HG03520 (cell line): ENCODE data around the gene ZFYVE26.
"Not testable (repeated sequence)": the region's sequence is repeated elsewhere in the genome, so short reads cannot be mapped to it uniquely, and the experiment has no call there.

ENCODE experiments used
- ATAC-seq: cut with Tn5 transposase; IDR thresholded peaks from one replicate; pipeline ENCODE4 v1.9.1; 2021; ENCODE audit warnings: mild to moderate bottlenecking, moderate library complexity; ENCODE audit not compliant: unreplicated experiment

ZFYVE26 gene

DNA sequence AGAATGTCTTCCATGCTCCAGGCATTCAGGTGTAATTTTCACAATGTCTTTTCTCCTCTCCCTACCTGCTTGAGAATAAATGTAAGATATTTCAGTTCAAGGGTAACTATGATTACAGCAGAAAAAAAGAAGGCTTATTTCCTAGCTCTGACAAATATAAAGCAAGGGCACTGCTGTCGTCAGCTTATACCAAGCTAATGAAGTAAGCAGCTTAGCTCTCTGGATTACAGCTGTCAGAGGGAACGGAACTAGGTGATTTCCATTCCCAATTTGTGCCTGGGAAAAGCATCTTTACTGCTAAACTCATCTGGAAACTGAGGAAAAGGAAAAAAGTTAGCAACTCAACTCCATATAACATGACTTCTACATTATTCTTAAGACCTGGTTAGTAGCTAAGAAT is 56.5 kb downstream of the ZFYVE26 start:
- ATAC-seq: no peak

DNA sequence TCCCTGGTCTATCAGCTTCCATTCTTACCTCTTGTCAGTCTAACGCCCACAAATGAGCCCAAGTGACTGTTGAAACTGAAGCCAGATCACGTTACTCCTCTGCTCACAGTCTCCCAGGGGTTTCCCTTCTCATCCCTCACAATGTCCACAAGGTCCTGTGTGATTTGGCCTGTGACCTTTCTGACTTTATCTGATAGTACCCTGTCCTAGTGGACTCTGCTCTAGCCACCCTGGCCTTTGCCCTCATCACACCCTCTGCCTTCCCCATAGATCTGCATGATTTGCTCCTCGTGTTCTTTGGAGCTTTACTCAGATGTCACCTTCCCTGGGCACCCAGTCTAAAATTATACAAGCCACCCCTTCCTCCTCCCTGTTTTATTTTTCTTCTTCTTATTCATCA is 59.2 kb downstream of the ZFYVE26 start:
- ATAC-seq: no peak

DNA sequence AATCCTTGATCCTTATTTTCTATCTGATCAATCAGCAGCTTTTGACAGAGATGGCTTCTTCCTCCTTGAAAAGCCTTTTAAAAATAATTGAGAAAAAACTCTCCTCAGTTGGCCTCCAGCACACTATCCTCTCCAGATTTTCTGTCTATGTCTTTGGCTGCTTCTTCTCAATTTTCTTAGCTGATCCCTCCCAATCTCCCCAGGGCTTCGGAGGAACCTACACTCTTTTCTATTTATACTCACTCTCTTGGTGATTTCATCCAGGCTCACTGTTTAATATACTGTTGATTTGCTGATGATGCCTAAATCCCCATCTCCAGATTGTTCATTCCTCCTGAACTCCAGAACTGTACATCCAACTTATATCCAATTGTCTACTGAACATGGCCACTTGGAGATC is 59.9 kb downstream of the ZFYVE26 start:
- ATAC-seq: no peak

DNA sequence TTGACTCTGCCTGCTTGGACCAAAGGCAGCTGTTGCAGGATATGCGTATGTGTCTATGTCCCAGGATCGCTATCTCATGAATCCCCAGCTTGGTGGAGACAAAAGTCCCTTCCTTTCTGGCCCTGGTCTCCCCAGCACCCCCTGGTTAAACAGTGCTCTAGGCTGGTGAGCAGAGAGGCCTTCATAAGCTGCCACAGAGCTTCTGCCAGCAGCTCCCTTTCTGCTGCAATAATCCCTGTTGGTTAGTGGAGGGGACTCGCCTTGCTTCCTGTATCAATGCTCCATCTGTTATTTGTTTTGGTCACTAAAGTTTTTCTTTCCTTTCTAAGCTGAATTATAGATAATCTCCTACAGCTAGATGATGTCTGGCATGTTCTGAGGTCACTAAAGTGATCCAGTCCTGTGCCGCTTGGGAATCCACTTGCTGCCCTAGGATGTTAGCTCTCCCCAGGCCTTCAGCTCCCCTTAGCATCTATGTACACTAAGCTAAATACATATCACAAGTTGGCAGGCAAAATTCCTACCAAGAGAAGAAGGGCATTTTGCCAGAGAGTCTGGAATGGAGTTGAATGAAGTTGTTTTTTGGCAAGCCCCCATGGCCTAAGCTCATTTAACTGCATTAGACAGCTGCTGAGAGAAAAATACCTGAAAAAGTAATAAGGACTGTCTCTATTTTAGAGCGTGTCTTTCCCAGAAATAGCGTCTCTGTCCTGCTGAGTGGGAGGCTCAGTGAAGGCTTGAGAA is 66.9 kb downstream of the ZFYVE26 start:
- ATAC-seq: no peak

DNA sequence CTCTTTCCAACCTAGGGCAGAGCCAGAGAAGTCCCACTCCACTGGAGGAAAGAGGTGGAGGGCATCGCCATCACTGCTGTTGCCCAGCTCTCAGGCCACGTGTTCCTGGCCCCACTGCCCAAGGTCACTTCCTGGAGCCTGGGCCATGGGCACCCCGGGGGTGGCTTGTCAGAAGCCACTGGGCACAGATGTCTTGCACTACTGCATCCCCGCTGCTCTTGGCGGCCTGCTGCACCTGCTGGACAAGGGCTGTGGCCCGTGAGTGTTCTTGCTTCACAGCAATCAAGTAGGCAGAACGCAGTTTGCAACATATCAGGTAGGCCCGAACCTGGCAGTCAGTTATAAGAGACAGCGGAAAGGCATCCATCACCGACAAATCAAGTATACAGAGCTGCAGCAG is 68.1 kb downstream of the ZFYVE26 start:
- ATAC-seq: no peak

DNA sequence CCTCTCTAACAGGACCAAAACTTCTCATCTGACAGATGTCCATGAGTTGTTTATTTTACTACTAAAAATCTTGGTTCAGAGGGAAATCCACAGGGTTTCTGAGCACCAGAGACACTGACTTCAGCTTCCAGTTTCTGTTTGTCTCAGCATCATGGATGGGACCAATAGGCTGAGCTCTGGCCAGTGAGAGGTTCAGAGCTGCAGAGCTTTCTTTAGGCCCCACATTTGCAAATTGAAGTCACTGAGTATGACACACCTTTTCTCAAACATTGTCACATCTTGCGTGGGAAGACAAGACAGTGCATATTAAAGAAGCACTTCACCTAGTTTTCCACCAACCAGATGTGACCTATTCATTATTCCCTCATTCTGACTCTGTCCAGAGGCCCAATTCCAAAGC is 69.5 kb downstream of the ZFYVE26 start:
- no peak for ATAC-seq

DNA sequence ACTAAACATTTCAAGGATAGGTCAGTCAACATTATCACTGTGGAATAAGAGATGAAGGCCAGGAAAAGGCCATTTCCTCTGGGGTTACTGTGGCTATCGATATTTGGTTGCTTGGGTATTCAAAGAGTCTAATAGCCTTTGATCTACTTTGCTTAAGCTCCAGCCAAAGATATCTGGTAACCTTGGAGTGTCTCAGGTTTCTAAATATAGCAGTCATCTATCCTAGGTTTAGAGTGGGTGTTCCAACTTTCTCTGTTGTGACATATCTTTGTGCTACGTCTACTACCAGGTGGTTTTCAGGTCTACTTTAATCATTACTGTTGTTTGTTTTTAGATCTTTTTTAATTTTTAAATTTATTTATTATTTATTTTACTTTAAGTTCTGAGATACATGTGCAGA is 72.3 kb downstream of the ZFYVE26 start:
- no peak for ATAC-seq

DNA sequence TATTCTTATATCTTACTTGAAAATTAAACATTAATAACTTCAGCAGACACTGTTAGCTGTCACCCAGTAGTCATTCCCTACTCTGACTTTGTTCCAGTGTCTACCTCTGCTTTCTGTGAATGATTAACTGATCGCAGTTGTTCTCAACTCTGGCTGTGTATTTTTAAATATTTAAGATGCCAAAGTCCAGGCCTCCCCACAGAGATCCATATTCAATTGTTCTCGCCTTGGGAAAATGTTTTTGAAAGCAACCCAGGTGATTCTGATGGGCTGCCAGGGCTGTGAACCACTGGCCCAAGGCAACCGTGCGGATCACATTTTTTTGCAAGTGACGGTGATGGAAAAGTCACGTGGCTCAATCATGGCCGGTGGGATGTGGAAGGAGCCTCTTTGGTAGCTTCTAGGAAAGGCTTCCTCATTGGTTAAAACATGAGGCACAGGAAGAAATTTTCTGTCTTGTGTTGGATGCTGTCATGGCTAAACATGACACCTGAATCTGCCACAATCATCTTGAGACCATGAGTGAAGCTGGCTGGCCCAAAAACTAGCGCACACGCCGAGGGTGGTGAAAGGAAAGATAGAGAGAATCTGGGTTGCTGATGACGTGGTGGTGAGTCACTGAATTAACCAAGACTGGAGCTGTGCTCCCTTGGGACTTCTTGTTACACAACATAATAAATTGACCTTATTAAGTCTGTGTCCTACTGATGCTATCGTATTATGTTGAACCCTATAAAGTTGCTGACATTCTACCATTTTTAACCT is 77.5 kb downstream of the ZFYVE26 start:
- no peak for ATAC-seq

DNA sequence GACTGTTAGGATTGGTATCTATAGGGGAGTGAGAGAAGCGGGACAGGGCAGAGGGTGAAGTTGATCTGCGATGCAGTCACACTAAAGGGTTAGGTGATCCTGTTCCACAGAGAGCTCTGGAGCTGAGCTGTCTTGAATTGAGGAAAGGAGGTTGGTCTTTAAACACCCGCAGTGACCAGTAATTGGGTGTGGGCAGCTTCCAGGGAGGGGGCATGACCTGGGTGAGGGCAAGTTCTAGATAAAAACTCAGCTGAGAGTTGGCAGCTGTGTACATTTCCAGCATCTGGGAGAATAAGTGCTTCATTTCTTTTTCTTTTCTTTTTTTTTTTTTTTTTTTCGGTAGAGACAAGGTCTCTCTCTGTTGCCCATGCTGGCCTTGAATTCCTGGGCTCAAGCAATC is 79.6 kb downstream of the ZFYVE26 start:
- no peak for ATAC-seq

DNA sequence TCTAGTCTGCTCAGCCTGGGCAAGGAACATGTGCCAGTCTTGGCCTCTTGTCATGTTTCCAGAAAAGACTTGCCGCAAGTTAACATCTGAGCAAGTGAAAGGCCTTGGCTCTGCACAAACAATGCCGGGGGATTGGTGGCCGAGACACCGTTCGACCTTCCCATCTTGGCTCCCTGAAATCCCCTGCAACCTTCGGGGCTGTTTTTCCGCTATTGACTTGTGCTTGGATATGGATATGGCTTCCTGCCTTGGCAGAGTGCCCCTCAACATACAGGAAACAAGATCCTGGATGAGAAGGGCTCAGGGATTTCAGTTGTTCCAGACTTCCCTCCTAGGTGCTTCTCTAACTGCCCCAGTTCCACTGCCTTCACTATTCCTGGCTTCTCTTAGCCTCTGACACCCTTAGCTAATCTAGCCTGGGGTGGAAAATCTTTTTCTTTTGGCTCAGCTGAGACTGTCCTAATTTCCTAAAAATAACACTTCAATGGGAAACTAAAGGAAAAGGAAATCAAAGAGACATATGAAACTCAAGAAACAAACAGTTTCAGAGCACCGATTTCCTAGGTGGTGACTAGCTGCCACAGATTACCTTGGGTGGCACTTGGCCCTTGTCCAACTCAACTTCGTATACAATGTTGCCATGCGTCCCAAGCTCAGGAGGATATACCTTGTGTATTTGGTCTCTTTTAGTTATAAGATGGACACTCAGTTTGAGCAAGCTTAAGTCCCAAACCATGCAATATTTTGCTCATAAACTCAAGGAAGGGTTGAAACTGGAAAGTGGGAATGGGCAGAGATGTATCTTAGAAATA is 80.8 kb downstream of the ZFYVE26 start:
- ATAC-seq: no peak

DNA sequence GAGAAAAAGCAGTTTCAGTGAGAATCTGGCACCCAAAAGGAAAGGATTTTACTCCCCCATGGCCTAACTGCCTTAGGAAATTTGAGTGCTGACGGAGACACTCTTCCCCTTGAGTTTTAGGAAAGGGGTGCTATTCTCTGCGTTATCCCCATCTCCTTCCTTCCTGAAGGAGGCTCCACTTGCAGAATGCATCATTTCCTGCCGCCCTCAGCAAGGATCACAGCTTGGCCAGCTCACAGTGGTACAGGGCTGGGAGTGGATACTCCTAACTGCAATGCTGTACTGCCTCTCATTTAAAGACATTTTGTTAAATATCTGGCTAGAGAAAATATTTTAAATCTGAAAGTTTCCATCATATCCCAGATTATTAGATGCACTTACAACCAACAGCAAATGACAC is 81.7 kb downstream of the ZFYVE26 start:
- no peak for ATAC-seq

DNA sequence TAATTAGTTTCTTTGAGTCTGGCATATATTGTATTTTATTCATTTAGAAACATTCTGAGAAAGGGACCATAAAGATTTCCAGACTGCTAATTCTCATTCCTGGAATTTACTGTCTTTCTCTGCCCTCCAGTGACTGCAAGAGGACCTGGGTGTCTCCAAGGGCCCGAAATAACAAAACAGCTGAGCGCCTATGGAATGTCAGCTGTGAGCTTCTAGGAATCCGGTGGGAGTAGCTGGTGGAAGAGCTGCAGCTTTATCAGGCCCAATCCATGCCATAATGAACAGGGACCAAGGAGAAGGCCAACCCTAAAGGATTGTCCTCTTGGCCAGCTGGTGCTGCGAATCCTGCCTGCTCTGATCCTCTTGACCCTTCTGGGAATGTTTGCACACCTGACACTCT is 82.8 kb downstream of the ZFYVE26 start:
- no peak for ATAC-seq

DNA sequence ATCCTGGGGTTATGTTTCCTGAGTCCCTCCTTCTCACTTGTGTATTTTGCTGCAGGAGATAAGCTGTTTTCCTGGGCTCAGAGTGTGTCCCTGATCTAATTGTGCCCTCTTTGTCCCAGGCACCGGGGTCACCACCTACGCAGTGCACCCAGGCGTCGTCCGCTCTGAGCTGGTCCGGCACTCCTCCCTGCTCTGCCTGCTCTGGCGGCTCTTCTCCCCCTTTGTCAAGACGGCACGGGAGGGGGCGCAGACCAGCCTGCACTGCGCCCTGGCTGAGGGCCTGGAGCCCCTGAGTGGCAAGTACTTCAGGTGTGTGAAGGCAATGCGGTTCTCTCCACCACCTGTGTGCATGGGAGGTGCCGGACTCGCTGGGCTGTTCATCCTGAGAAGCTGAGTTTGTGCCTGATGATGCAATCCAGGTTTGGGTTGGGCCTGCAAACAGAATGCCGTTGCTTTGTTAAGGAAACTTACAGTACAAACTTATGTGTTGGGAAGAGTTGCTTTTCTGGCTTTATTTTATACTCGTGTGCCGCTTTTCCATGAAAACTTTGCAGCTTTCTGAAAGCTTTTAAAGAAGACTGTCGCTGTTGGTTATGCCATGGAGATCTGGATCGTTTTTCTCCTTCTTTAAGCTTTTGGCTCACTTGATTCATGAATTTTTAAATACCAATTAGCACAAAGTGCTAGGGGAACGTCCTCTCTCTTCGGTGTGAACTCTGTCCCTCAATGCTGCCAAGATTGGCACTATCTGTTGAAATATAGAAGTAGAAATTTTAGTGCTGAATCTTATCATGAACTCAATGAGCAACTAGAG is 87.1 kb downstream of the ZFYVE26 start:
- ATAC-seq: no peak

DNA sequence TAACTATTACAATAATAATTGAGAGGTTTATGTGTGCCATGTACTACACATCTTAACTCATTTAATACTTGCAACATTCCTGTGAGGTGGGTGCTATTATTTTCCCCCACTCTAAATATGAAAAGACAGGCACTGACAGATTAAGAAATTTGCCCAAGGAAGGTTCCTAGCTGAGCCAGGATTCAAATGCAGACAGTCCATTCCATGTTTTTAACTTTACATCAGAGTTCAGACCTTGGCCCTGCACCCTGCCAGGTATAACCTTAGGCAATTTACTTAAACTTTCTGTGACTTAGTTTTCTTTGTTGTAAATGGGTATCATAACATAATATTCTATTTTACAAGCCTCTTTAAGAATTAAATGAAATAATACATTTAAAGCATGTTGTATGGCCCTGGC is 88.1 kb downstream of the ZFYVE26 start:
- no peak for ATAC-seq

DNA sequence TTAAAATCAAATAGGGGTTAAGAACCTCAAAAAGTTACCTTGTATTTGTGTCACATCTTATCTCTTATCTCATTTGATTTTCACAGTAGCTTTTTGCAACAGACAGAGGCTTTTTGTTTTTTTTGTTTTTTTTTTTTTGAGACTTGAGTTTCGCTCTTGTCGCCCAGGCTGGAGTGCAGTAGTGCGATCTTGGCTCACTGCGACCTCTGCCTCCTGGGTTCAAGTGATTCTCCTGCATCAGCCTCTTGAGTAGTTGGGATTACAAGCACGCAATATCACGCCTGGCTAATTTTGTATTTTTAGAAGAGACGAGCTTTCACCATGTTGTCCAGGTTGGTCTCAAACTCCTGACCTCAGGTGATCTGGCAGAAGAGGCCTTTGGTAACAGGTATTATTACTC is 89.0 kb downstream of the ZFYVE26 start:
- no peak for ATAC-seq

DNA sequence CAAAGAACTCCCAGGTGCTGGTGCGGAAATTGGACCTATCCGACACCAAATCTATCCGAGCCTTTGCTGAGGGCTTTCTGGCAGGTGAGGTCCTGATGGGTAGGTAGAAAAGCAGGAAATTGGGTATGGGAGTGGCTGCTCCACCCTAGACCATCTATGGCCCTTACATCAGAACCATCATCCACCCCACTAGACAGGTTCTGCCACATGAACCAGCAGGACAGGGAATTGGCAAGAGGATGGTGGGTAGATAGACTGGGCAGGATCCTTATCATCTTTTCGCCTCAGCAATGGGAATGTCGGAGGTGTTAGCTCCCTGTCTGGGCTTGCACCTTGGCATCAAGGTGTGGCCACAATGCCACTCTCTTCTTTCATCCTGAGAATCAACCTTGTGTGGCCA is 91.2 kb downstream of the ZFYVE26 start:
- ATAC-seq: no peak

DNA sequence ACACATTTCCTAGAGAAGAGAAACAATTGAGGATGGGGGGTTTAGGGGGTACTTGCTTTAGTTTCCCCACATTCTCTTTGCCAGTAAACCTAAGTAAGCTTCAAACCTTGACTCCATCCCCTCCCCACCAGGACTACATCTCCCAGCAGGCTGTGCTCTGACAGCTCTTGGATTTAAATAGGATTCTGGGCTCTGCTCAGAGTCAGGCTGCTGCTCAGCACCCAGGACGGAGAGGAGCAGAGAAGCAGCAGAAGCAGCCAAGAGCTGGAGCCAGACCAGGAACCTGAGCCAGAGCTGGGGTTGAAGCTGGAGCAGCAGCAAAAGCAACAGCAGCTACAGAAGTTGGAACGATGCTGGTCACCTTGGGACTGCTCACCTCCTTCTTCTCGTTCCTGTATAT is 94.1 kb downstream of the ZFYVE26 start:
- ATAC-seq: no peak

DNA sequence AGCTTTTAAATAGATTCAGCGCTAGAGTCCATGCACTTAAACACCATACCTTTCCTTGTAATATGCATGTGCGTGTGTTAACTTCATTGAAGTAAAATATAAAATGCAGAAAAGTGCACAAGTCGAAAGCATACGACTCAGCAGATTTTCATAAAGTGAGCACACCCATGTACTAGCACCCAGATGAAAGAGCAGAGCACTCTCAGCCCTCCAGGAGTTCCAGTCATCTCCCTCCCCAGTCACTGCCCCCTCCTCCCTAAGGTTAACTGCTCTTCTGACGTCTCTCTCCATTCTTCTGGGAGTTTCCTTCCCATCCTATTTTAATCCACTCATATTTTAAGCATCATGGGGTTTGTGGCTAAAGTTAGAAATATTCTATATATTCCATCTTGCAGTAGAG is 94.5 kb downstream of the ZFYVE26 start:
- ATAC-seq: no peak

DNA sequence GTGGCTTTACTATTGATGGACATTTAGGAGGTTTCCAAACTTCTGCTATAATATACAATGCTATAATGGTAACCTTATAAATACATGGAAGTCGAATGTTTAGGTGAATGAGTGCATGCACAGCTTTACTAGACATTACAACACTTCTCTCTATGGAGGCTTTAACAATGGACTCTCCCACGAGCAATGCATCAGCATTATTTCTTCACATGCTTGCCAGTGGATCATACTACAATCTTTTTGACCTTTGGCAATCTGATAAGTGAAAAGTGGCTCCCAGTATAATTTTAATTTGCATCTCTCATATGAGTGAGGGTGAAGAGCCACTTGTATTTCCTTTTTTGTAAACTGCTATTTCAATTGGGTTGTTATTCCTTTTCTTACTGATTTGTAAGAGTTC is 96.5 kb downstream of the ZFYVE26 start:
- ATAC-seq: no peak

DNA sequence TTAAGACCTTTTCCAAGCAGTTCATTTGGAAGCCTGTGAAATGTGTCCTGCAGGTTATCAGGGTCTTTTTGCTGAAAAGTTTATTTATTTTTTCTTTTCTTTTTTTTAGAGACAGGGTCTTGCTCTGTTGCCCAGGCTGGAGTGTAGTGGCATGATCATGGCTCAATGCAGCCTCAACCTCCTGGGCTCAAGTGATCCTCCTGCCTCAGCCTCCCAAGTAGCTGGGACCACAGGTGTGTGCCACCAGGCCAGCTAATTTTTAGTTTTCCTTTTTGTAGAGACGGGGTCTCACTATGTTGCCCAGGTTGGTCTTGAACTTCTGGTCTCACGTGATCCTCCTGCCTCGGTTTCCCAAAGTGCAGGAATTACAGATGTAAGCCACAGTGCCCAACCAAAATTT is 97.0 kb downstream of the ZFYVE26 start:
- not testable (repeated sequence) for ATAC-seq

DNA sequence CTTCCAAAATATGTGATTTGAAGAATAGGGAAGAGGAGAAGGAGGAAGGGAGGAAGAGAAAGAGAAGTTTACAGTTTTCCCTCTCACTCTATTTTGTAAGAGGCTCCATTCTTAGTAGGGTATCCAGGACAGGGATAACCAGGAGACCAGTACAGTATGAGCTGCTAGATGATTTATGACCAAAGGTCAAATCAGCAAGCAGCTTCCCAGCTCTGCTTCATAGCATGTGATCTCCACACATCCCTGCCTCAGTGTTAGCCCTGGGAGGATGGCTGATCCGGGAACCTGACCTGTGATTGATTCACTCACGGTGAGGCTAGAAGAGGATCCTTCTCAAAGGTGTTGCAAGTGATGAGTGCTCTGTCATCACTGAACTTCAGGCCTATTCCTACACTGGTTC is 98.1 kb downstream of the ZFYVE26 start:
- ATAC-seq: no peak
